ENCODE measurements around the gene SEC22C. TPM values are rescaled to one million over a fixed set of nuclear protein-coding genes. Genes with fewer than 3 reads are reported as not detected.

The SEC22C gene
- polyA plus RNA-seq, 1 of the 3 experiments (the other 2 are of a cell fraction), result 28.5 TPM

DNA sequence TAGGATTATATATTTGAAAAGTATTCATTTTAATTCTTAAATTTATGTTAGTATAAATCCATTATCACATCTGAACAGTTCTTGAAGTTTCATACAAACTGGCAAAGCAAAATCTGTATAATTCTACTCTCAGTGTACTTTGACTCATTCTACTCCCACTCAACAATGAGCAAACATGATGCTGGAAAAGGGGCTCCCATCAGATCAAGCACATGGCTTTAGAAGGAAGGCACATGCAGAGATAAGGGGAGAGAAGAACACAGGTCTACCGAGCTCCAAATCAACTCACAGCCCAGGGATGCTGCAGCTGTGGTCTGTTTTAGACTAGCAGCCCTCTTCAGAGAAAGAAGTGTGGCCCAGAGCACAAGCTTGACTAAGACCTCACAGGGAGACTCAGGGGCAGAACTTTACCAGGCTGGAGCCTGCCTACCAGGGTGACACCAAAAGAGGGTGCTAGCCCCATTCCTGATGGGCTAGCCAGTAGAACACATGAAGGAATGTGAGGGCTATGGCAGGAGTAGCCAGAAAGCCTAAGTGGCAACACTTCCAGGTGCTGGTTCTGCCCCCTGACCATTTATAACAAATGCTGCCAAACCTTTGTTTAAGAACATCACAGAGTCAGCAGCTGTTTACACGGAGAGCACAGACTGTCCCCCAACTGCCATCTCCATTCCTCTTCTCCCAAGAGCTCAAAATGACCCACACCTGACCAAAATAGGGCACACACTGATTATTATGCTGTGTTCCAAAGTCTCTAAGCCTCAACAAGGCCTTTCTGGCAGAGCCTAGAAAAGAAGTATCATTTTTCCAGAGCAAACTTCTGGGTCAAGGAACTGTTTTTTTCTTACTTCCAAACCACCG lies 19.5 kb downstream of the SEC22C start:
- Histone ChIP-seq H3K36me3 (replicated peaks in 1 of 2; ENCODE audit: control insufficient read depth in 1 of 2, insufficient read depth in 2 of 2, low read length in 1 of 2) (peaks cover 45 to 49% of the 10 kb centered on the region in 2 experiments), H3K27me3 (ENCODE audit: insufficient read depth) (no peaks in the 10 kb centered on the region), H3K9me3 (no peaks in the 10 kb centered on the region), H3K4me1 (ENCODE audit: control insufficient read depth in 1 of 2, insufficient read depth in 2 of 2, low read depth in 1 of 2, low read length in 1 of 2) (no peaks in the 10 kb centered on the region), H3K27ac (ENCODE audit: low read depth in 2 of 2, low read length in 1 of 2) (no peak overlapping the region), H3K79me2 (ENCODE audit: insufficient read depth) (peaks cover 5% of the 10 kb centered on the region; the same call in 1 of the 2 replicates), H3K4me2 (no peak overlapping the region), H4K20me1 (ENCODE audit: insufficient read depth) (0 out of 2 replicates have a peak, but pooled peaks cover 4% of the 10 kb centered on the region), H3K4me3 (ENCODE audit: low read depth in 2 of 2, low read length in 1 of 2) (no peak overlapping the region), H2AFZ (ENCODE audit: low read depth) (no peak overlapping the region), H3F3A (replicated peaks; ENCODE audit: insufficient read depth) (no peaks in the 10 kb centered on the region), H3K9ac (no peak overlapping the region), H3K9me2 (no peaks in the 10 kb centered on the region)
- 78% methylated on average over 3 of the region's 3 CpGs for WGBS (ENCODE audit: low lambda C conversion rate)
- DNase-seq, result no peak
- CTCF ChIA-PET, result interaction anchor here (0.9 to 4.9 kb wide), 3 partner anchors 15 to 182 kb away, joined by 3 to 30 read pairs (median 7); no protein-coding TSS in a partner anchor
- TF ChIP-seq NFIC (IDR thresholded peaks at IDR 0.05; ENCODE audit: borderline replicate concordance), result no peak
- TF ChIP-seq, protein P1, sequence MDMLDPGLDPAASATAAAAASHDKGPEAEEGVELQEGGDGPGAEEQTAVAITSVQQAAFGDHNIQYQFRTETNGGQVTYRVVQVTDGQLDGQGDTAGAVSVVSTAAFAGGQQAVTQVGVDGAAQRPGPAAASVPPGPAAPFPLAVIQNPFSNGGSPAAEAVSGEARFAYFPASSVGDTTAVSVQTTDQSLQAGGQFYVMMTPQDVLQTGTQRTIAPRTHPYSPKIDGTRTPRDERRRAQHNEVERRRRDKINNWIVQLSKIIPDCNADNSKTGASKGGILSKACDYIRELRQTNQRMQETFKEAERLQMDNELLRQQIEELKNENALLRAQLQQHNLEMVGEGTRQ (IDR thresholded peaks at IDR 0.05; ENCODE audit: borderline replicate concordance, low read depth, low read length), result no peak
- no peak for TF ChIP-seq GABPA (IDR thresholded peaks at IDR 0.05; ENCODE audit: low read depth)
- TF ChIP-seq SMC3 (IDR thresholded peaks at IDR 0.05; ENCODE audit: low read depth, low read length), result no peak
- TF ChIP-seq EZH2phosphoT487 (IDR thresholded peaks at IDR 0.05; ENCODE audit: borderline replicate concordance, low read depth), result no peak
- TF ChIP-seq, protein P2, sequence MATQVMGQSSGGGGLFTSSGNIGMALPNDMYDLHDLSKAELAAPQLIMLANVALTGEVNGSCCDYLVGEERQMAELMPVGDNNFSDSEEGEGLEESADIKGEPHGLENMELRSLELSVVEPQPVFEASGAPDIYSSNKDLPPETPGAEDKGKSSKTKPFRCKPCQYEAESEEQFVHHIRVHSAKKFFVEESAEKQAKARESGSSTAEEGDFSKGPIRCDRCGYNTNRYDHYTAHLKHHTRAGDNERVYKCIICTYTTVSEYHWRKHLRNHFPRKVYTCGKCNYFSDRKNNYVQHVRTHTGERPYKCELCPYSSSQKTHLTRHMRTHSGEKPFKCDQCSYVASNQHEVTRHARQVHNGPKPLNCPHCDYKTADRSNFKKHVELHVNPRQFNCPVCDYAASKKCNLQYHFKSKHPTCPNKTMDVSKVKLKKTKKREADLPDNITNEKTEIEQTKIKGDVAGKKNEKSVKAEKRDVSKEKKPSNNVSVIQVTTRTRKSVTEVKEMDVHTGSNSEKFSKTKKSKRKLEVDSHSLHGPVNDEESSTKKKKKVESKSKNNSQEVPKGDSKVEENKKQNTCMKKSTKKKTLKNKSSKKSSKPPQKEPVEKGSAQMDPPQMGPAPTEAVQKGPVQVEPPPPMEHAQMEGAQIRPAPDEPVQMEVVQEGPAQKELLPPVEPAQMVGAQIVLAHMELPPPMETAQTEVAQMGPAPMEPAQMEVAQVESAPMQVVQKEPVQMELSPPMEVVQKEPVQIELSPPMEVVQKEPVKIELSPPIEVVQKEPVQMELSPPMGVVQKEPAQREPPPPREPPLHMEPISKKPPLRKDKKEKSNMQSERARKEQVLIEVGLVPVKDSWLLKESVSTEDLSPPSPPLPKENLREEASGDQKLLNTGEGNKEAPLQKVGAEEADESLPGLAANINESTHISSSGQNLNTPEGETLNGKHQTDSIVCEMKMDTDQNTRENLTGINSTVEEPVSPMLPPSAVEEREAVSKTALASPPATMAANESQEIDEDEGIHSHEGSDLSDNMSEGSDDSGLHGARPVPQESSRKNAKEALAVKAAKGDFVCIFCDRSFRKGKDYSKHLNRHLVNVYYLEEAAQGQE (IDR thresholded peaks at IDR 0.05; ENCODE audit: low read depth, low read length), result no peak
- no peak for TF ChIP-seq ELF1 (IDR thresholded peaks at IDR 0.05)
- TF ChIP-seq MEF2A (IDR thresholded peaks at IDR 0.05; ENCODE audit: borderline replicate concordance, low read depth), result no peak
- TF ChIP-seq, protein P3, sequence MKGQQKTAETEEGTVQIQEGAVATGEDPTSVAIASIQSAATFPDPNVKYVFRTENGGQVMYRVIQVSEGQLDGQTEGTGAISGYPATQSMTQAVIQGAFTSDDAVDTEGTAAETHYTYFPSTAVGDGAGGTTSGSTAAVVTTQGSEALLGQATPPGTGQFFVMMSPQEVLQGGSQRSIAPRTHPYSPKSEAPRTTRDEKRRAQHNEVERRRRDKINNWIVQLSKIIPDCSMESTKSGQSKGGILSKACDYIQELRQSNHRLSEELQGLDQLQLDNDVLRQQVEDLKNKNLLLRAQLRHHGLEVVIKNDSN (IDR thresholded peaks at IDR 0.05; ENCODE audit: borderline replicate concordance, low read depth), result no peak
- TF ChIP-seq MXI1 (IDR thresholded peaks at IDR 0.05; ENCODE audit: low read depth, low read length), result no peak
- TF ChIP-seq FOSL2 (IDR thresholded peaks at IDR 0.05; ENCODE audit: borderline replicate concordance, low read depth), result no peak
- TF ChIP-seq FOXM1 (IDR thresholded peaks at IDR 0.05; ENCODE audit: low read depth), result no peak
- no peak for TF ChIP-seq CHD2 (IDR thresholded peaks at IDR 0.05; ENCODE audit: low read length, partially characterized antibody)
- TF ChIP-seq, protein P4, sequence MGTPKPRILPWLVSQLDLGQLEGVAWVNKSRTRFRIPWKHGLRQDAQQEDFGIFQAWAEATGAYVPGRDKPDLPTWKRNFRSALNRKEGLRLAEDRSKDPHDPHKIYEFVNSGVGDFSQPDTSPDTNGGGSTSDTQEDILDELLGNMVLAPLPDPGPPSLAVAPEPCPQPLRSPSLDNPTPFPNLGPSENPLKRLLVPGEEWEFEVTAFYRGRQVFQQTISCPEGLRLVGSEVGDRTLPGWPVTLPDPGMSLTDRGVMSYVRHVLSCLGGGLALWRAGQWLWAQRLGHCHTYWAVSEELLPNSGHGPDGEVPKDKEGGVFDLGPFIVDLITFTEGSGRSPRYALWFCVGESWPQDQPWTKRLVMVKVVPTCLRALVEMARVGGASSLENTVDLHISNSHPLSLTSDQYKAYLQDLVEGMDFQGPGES (IDR thresholded peaks at IDR 0.05; ENCODE audit: low read depth, low read length), result no peak
- TF ChIP-seq, protein P5, sequence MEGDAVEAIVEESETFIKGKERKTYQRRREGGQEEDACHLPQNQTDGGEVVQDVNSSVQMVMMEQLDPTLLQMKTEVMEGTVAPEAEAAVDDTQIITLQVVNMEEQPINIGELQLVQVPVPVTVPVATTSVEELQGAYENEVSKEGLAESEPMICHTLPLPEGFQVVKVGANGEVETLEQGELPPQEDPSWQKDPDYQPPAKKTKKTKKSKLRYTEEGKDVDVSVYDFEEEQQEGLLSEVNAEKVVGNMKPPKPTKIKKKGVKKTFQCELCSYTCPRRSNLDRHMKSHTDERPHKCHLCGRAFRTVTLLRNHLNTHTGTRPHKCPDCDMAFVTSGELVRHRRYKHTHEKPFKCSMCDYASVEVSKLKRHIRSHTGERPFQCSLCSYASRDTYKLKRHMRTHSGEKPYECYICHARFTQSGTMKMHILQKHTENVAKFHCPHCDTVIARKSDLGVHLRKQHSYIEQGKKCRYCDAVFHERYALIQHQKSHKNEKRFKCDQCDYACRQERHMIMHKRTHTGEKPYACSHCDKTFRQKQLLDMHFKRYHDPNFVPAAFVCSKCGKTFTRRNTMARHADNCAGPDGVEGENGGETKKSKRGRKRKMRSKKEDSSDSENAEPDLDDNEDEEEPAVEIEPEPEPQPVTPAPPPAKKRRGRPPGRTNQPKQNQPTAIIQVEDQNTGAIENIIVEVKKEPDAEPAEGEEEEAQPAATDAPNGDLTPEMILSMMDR (IDR thresholded peaks at IDR 0.05), result no peak
- TF ChIP-seq FOXJ3 (CRISPR knock-in tag; IDR thresholded peaks at IDR 0.05), result no peak
- TF ChIP-seq, protein P6, sequence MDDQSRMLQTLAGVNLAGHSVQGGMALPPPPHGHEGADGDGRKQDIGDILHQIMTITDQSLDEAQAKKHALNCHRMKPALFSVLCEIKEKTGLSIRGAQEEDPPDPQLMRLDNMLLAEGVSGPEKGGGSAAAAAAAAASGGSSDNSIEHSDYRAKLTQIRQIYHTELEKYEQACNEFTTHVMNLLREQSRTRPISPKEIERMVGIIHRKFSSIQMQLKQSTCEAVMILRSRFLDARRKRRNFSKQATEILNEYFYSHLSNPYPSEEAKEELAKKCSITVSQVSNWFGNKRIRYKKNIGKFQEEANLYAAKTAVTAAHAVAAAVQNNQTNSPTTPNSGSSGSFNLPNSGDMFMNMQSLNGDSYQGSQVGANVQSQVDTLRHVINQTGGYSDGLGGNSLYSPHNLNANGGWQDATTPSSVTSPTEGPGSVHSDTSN (IDR thresholded peaks at IDR 0.05), result no peak
- TF ChIP-seq RXRA (IDR thresholded peaks at IDR 0.05; ENCODE audit: borderline replicate concordance, low read depth), result no peak
- TF ChIP-seq EP300 (IDR thresholded peaks at IDR 0.05; ENCODE audit: borderline replicate concordance in 1 of 2, low read depth in 1 of 2, low read length in 1 of 2), result no peak
- POLR2A ChIA-PET, result no interaction called here

All from SK-N-SH (cell line).